Heart left ventricle (tissue), 16 donors: ENCODE results near the gene PRSS33. TPM values are rescaled to one million over a fixed set of nuclear protein-coding genes. Genes with fewer than 3 reads are reported as not detected.
A peak's percentile ranks its signal among the peaks of the same experiment; 100 is the strongest.

ENCODE experiments used
- ATAC-seq, 4 donors: fragments of 200-7000 bp; cut with Tn5 transposase; one replicate each; pipeline ENCODE4 v1.9.1; 2020 to 2022; ENCODE audit warnings: moderate library complexity in 4 of 4, mild to moderate bottlenecking in 3 of 4, moderate number of reproducible peaks in 1 of 4
- DNase-seq, 5 donors: peaks; one replicate each; pipeline ENCODE4 v3.0.0-alpha.2; 2020
- H3K27ac ChIP-seq, 12 donors: fragments of 200-600 bp; sonication (generic) in 4 of 12; one replicate each; pipeline versions ENCODE4 v1.5.0 to v1.8.0; 2016 to 2022; ENCODE audit warnings: mild to moderate bottlenecking in 2 of 12
- H3K27me3 ChIP-seq, 9 donors: fragments of 200-600 bp; sonication (generic) in 2 of 9; one replicate each; pipeline versions ENCODE4 v1.5.1 to v1.8.0; 2016 to 2022; ENCODE audit warnings: mild to moderate bottlenecking in 3 of 9
- H3K36me3 ChIP-seq, 9 donors: fragments of 200-600 bp; sonication (generic) in 2 of 9; one replicate each; pipeline versions ENCODE4 v1.5.0 to v1.8.0; 2018 to 2022; ENCODE audit warnings: mild to moderate bottlenecking in 2 of 9
- H3K4me1 ChIP-seq, 12 donors: fragments of 200-600 bp; sonication (generic) in 4 of 12; one replicate each; pipeline versions ENCODE4 v1.5.0 to v1.8.0; 2016 to 2022; ENCODE audit warnings: mild to moderate bottlenecking in 3 of 12
- H3K4me3 ChIP-seq, 12 donors: fragments of 200-600 bp; sonication (generic) in 4 of 12; one replicate each; pipeline versions ENCODE4 v1.5.0 to v1.8.0; 2017 to 2022; ENCODE audit warnings: mild to moderate bottlenecking in 9 of 12, moderate library complexity in 4 of 12
- H3K9me3 ChIP-seq, 12 donors: fragments of 200-600 bp; sonication (generic) in 4 of 12; one replicate each; pipeline versions ENCODE4 v1.5.0 to v1.8.0; 2016 to 2022; ENCODE audit warnings: mild to moderate bottlenecking in 1 of 12
- CTCF ChIP-seq, 12 donors: fragments of 200-600 bp; sonication (generic) in 4 of 12; IDR thresholded peaks; one replicate each; pipeline versions ENCODE4 v1.5.0 to v1.8.0; 2018 to 2022; ENCODE audit warnings: antibody characterized with exemption in 12 of 12, mild to moderate bottlenecking in 5 of 12
- POLR2A ChIP-seq, 2 donors: fragments of 450-650 bp; IDR thresholded peaks; one replicate each; pipeline ENCODE4 v1.6.1; 2017; ENCODE audit warnings: antibody characterized with exemption in 2 of 2, mild to moderate bottlenecking in 2 of 2, moderate library complexity in 2 of 2
- WGBS, 4 donors: extraction: QIAGEN DNeasy Blood & Tissue Kit in 2 of 4; methylation state at CpG; one replicate each; pipeline versions ENCODE4 v1.1.5 to v1.1.7; 2013 to 2018; 5-methylcytosine and 5-hydroxymethylcytosine counted together
- intact Hi-C, 10 donors: fragments of 100-400 bp; cut with DNase I; formaldehyde crosslinking; loops; one replicate each; pipeline versions ENCODE4 v1.11.1 to v1.14.2; 2022
- polyA plus RNA-seq, 2 donors: library from polyadenylated mRNA; stranded (reverse); fragments of 200-250 nt; gene quantifications; one replicate each; pipeline ENCODE4 v1.2.3, GENCODE V29; 2013
- total RNA-seq, 9 donors: library from RNA; depleted of rRNA in 2 of 9; stranded (reverse); fragments of >200 nt in 2 of 9; fragmentation: NEBNext Ultra II Directional in 3 of 9; extraction: Animal tissue kit (Norgen Biotek cat#: 25700) in 3 of 9; gene quantifications; one replicate each; pipeline versions ENCODE4 v1.1.0 to v1.2.4, GENCODE V29; 2016 to 2023
- donor health status: ischemic (EF 13 %, LVEDD 7.1; RV severe dilation, severe dysfunction).
- donor health status: healthy with polysubstance abuse.
- donor health status: DM: no; HTN: yes; CAD: no.
- donor health status: DM: no; HTN: no; CAD: no.
- donor health status: ischemic (EF 25% LVEDD 6.9; RV normal size, moderate dysfunction).
- donor health status: ischemic (EF 25% LVEDD 5.7; RV mildly dilated, moderate dysfunction).
- donor health status: healthy.
- donor health status: DM: yes; HTN: yes; CAD: no.
- donor health status: ischemic (EF 35%, LVEDD 5.7; RV mildly dilated, moderate dysfunction).
- donor health status: nonischemic (EF 11% LVEDD 7.7; RV severe dilation, severe dysfunction).
- donor health status: DM: yes; HTN: yes; CAD: no.
- donor health status: PGD.
- donor health status: ischemic (EF 29% LVEDD 5.4; RV normal size, mild dysfunction).
- donor health status: nonischemic (EF 23%, LVEDD 6.1; RV moderate dilation, normal function).

The PRSS33 gene
- total and polyA plus RNA-seq, 11 donors, result not detected

DNA sequence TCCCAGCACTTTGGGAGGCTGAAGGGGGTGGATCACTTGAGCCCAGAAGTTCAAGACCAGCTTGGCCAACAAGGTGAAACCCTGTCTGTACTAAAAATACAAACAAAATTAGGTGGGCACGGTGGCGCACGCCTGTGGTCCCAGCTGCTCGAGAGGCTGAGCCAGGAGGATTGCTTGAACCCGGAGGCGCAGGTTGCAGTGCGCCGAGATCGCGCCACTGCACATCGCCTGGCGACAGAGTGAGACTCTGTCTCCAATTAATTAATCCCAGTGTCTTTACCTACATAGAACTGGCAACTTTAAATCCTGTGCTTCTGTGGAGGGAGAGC is 8.8 kb downstream of the PRSS33 start:
- ATAC-seq (no peak), DNase-seq (peak in 1 of 5 donors; percentile 40)
- TF ChIP-seq CTCF (IDR thresholded peaks at IDR 0.05), result no peak
- no peak for TF ChIP-seq POLR2A (IDR thresholded peaks at IDR 0.05)
- no peaks in the 10 kb centered on the region for H3K27me3 ChIP-seq
- H3K36me3 ChIP-seq, result peaks cover 0 to 18% (median 16%) of the 10 kb centered on the region in 9 donors
- no peaks in the 10 kb centered on the region for H3K9me3 ChIP-seq
- H3K4me3 ChIP-seq, result peak overlapping the region in 9 of 12 donors; percentile 65 to 100 (median 93)
- H3K4me1 ChIP-seq, result peaks cover 2 to 41% (median 26%) of the 10 kb centered on the region in 12 donors
- peak overlapping the region in 9 of 12 donors; percentile 98 to 100 (median 100) for H3K27ac ChIP-seq
- WGBS, 4 donors, result 95 to 98% (median 97%) methylated on average over 12 of the region's 12 CpGs
- intact Hi-C loops, result loop anchor here in 1 of 10 donors (10.0 kb wide), 1 partner anchor 136 kb away; the partner anchor contains the start of gene FLYWCH1

- Histone ChIP-seq H3K36me3 (peaks cover 0 to 24% (median 21%) of the 10 kb centered on the region in 9 donors), H3K4me3 (peak overlapping the region; percentile 65 to 100 (median 93)), H3K9me3 (no peaks in the 10 kb centered on the region), H3K27me3 (no peaks in the 10 kb centered on the region), H3K4me1 (peaks cover 2 to 41% (median 26%) of the 10 kb centered on the region in 12 donors), H3K27ac (peak overlapping the region; percentile 96 to 100 (median 100))
- WGBS, 4 donors, result 13 to 16% (median 14%) methylated on average over 23 to 27 of the region's 27 CpGs
- ATAC-seq, result peak; percentile 33 to 59 (median 36)
- intact Hi-C loops, result loop anchor here in 6 of 10 donors (1.0 to 10.0 kb wide), 5 partner anchors 23 to 137 kb away; partner anchors contain the start of genes SRRM2 (in 5 of the 6), FLYWCH1 (in 1 of the 6) and PRSS27 (in 1 of the 6)
- peak in 1 of 5 donors; percentile 44 for DNase-seq
- TF ChIP-seq CTCF (IDR thresholded peaks at IDR 0.05) (no peak), POLR2A (IDR thresholded peaks at IDR 0.05) (no peak)
Observed at GRCh38 chr16:2777903-2778629, 9.3 kb downstream of the PRSS33 start.

DNA sequence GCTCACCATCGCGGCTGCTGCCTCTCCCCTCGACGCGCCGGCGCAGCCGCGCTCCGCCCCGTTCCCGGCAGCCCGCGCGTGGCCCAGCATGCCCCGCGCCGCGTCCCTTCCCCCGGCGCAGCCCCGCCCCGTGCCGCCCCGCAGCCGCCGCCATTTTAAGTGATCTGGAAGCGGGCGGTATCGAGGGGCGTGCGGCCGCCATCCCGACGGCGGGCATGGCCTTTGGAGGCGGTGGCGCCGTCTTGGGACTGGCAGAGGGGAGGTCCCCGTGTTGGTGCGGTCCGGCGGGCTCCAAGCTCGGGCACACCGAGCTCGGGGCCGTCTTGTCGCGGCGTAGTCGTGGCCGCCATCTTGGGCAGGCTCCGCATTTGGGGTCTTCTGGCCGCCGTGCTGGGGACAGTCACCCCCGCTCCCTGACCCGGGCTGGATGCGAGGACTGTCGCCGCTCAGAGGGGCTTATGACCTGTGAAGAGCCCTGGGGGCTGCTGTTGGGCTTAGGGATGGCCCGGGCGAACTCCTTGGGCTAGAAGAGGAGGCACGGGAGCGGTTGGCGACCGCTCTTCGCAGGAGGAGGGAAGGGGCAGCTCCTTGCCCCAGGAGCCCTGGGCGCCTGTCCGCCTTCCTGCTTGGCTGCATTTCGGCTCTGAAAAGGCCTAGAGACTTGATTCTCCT is 10.0 kb downstream of the PRSS33 start, which contains the start of gene ELOB:
TSS of gene ELOB (minus strand) at position 50 of the 672 bp plus-strand sequence. CDS start at position 9, 41 bp downstream.
- peaks cover 2 to 44% (median 26%) of the 10 kb centered on the region in 12 donors for H3K4me1 ChIP-seq
- peak within 1 kb of the TSS; percentile 65 to 100 (median 93) for H3K4me3 ChIP-seq
- peaks cover 0 to 31% (median 28%) of the 10 kb centered on the region in 9 donors for H3K36me3 ChIP-seq
- ATAC-seq (peak; percentile 82 to 95 (median 92)), DNase-seq (peak; percentile 88 to 95 (median 92))
- peak within 1 kb of the TSS; percentile 96 to 100 (median 100) for H3K27ac ChIP-seq
- no peaks in the 10 kb centered on the region for H3K9me3 ChIP-seq
- H3K27me3 ChIP-seq, result no peaks in the 10 kb centered on the region
- peak; percentile 5 to 80 for TF ChIP-seq POLR2A (IDR thresholded peaks at IDR 0.05)
- TF ChIP-seq CTCF (IDR thresholded peaks at IDR 0.05), result no peak
- intact Hi-C loops, result loop anchor here in 6 of 10 donors (1.0 to 10.0 kb wide), 5 partner anchors 23 to 137 kb away; partner anchors contain the start of genes SRRM2 (in 5 of the 6), FLYWCH1 (in 1 of the 6) and PRSS27 (in 1 of the 6)
- 0 to 1% (median 0%) methylated on average over 11 to 70 of the region's 70 CpGs for WGBS, 4 donors
